ENCODE measurements around the gene GABRA1.

- TF ChIP-seq POLR2A (IDR thresholded peaks at IDR 0.05; ENCODE audit: low read depth, low read length) = no peak
- TF ChIP-seq PAX5 (IDR thresholded peaks at IDR 0.05; ENCODE audit: insufficient read depth, low read length, severe bottlenecking) = no peak
- no peak for TF ChIP-seq POLR2AphosphoS5 (IDR thresholded peaks at IDR 0.05; ENCODE audit: low read depth, low read length)
- TF ChIP-seq TAF1 (IDR thresholded peaks at IDR 0.05; ENCODE audit: low read depth, low read length) = no peak
- TF ChIP-seq SPI1 (IDR thresholded peaks at IDR 0.05; ENCODE audit: low read depth, low read length) = no peak
Observed at GRCh38 chr5:161924270-161924669, 76.3 kb downstream of the GABRA1 start.

All from GM12891 (cell line).